ELR (cell line): Measurements from ENCODE around the gene NR0B2.

ENCODE experiments used
- DNase-seq: peaks from one replicate; pipeline ENCODE4 v3.0.0-alpha.2; 2015; ENCODE audit warnings: low read depth

The NR0B2 gene

GRCh38 chr1:26936823-26937222, 23.0 kb upstream of the NR0B2 start:
- no peak for DNase-seq

DNA sequence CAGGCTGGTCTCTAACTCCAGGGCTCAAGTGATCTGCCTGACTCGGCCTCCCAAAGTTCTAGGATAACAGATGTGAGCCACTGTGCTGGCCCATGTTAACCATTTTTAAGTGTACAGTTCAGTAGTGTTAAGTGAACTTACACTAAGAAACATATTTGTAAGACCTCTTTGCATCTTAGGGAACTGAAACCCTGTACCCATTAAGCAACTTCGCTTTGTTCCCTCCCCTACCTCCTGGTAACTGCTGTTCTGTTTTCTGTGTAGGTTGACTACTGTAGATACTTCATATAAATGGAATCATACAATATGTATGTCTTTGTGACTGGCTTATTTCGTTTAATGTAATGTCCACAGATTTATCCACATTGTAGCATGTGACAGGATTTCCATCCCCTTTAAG, 18.8 kb upstream of the NR0B2 start:
- no peak for DNase-seq

DNA sequence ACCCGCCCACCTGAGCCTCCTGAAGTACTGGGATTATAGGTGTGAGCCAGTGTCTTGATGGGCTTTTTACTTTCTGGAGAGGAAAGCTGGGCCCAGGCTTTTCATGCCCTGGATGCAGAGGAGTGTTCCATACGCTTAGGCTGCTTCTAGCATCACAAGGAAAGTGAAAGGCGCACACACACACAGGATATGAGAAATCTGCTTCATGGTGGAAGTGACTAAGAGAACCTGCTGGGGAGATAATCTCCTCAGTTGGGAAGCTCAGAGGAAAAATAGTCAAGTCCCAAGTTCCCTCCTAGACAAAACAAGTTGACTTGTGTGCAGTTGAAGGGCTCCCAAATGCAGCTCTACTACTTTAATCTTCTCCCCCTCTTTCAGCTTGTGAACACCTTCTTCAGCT, 9.9 kb upstream of the NR0B2 start:
- DNase-seq = peak; percentile 89

GRCh38 chr1:26922901-26923300, 9.1 kb upstream of the NR0B2 start:
- DNase-seq = peak; percentile 32

DNA sequence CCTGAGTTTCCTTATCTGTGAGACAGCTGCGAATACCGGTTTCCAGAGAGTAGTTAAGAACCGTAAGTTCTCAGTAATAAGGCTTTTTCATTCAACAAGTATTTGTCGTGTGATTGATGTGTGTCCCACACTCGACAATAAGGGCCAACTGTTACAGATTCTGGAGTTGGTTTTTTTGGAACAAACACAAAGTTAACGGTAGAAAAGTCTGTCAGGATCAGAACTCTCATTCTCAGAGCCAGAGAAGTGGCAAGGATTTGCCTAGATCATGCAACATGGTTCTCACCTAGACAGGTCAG, 8.6 kb upstream of the NR0B2 start:
- DNase-seq = no peak

- DNase-seq = peak; percentile 98
Measured at GRCh38 chr1:26921540-26922430, 8.0 kb upstream of the NR0B2 start, which contains the start of gene NUDC. TSS of gene NUDC (plus strand) at chr1:26921743. CDS start at chr1:26921849, 106 bp downstream.

- no peak for DNase-seq
Measured at GRCh38 chr1:26921126-26921539, 7.4 kb upstream of the NR0B2 start.

DNA sequence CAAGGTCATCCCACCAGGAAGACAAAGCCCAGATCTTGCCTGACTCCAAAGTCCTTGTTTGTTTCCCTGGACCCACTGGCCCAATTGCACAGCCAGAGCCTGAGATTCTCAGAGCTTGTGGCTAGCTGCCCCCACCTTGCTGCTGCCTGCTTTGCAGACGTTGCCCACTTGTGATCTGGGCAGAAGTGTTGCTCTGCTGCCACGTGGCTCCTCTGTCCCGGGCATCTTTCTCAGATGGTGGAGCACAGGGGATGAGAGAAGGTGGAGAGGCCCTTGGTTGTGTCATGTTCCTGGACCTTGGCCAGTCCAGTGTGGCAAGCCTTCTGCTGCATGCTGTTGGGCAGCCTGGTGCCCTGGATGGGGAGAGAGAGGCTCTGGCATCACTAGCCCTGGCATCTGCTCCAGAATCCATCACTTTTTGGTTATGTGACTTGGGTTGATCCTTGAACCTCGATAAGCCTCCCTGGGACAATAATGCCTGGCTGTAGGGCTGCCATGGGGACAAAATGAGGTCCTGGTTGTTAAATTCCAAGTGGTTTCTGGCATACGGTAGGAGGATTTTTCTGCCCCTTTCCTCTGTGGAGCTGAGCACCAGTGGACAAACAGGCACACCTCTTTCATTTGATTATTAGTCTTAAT, 1.5 kb upstream of the NR0B2 start:
- no peak for DNase-seq

GRCh38 chr1:26913389-26913753, 404 bp downstream of the NR0B2 start:
- DNase-seq = no peak

DNA sequence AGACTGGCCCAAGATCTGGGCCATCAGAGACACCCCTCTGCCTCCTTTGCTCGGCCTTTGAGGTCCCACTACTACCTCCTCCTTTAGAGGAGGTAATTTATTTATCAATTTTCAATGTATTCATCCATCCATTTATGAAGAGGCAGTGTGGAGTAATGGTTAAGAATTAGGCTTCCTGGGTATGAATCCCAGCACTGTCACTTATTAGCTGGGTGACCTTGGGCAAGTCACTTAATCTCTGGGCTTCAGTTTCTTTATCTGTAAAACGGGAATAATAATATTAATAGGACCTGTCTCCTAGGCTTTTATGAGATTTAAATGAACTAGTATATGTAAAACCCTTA, 1.7 kb downstream of the NR0B2 start:
- DNase-seq = no peak

DNA sequence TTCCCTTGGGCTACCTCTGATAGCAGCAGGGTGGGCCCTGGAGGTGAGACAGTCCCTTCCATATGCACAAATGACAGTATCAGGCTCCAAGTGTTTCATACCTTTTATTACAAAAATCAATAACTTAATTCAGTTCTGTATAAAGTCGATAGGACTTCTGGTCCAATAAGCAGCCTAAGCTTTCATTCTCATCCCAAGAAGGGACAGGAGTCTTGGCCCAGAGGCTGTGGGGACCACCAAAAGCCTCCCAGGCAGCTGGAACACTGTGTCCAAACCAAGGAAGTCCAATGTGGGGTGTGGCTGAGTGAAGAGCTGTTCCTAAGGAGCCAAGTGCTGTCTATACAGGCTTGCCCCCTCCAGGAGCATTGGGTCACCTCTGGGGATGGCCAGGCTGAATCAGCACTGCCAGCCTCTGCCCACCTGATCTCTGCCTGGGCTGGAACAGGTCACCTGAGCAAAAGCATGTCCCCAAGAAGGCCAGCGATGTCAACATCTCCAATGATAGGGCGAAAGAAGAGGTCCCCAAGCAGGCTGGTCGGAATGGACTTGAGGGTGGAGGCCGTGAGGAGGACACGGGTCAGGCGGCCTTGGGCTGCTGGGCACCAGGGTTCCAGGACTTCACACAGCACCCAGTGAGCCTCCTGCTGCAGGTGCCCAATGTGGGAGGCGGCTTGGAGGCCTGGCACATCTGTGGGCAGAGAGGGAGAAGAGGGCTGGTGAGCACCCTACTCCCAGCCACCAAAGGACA, 2.2 kb downstream of the NR0B2 start:
- no peak for DNase-seq

DNA sequence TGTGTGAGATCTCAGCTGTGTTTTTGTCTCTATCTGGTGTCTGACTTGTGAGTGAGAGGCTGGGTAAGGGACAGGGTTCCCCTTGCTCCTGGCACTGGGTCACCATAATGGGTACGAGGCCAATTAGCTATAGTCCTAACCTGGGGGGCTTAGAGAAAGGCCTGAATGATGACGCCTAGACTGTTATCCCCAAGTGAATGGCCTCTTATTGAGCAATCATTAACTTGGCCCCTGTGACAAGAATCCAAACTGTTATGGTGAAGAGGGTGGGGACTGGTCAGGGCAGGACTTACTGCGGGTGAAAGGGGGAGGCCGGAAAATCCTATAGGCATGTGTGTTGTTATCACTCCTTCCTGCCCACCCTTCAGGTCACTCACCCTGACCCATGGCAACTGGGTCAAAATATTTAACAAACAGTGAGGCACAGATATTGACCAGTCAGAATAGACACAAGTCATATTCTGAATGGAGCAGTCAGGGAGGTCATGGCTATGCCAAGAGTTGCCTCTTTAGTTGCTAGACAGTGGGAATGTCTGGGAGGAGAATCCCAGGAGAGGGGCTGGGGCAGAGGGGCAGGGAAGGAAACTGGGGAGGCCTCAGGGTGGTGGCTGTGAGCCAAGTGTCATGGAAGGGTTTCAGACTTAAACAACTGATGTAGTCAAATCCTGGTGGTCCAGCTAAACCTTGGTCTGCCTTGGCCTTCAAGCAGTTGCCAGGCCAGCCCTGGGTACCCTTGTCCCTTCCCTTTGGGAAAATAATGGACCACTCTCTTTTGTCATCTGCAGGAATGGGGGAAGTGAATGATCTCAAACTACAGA, 3.2 kb downstream of the NR0B2 start:
- no peak for DNase-seq

DNA sequence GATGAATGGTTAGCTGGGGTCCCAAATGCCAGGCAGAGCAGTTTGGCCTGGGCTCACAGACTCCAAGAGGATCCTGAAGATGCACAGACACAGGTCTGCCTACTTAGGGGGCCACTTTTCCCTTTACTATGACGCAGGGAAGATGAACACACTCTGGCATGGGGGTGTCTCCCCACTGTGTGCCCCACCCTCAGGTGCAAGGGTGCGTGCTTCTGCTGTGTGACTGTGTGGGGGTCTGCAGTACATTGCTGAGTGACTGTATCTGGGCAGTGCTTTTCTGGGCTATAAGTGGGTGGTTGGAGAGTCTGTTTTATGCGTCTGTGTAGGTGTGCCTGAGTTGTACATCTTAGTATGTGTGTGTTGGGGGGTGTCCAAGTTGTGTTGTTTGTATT, 3.8 kb downstream of the NR0B2 start:
- no peak for DNase-seq

DNA sequence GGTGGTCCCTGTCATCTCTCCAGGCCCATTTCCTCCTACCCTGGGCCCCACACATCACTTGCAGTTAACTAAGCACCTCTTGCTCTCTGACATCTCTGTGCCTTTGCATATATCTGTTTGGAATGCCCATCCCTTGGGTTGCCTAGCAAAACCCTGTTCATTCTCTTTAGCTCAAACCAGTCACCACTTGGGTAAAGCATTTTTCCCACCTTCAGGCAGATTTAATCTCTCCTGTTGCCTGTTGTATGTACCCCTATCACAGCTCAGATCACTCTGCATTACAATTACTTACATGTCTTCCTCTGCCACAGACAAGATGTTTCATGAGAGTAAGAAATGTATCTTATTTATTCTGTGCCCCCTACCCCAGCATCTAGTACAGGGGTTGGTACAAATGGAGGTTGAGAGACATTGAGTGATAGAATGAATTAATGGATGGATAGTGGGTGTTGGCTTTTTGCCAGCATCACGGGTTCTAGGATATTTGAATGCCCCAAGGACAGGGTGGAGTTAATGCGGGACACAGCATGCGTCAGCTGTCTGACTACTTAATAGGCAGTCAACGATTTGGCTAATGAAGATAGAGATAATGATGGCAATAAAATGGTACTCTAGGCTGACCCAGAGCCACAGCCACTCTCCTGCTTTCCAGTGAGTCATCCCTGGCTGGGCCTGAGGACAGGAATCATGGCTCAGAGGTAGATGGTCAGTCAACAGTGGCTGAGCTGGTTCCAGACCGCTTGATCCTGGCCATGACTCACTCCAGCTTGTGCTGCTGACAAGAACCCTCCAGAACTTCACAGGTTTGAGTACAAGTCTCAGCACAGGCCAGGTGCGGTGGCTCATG, 6.5 kb downstream of the NR0B2 start:
- peak; percentile 97 for DNase-seq

DNA sequence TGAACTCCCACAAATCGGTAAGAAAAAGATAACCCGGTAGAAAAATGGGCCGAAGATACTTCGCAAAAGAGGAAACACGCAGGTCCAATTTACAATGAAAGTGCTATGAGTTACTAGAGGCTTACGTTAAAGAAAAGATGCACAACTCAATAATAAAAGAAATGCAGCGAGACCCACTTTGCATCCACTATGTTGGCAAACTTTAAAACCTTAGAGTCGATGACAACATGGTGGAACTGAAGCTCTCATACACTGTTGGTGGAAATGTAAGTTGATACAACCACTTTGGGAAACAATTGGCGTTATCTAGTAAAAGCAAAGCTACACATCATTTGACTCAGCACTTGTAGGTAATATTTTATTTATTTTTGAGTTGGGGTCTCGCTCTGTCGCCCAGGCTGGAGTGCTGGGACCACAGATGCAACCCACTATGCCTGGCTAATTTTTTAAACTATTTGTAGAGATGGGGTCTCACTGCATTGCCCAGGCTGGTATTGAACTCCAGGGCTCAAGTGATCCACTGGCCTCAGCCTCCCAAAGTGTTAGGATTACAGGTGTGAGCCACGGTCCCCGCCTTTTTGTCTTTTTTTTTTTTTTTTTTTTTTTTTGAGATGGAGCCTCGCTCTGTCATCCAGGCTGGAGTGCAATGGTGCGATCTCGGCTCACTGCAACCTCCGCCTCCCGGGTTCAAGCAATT, 12.8 kb downstream of the NR0B2 start:
- DNase-seq = no peak

DNA sequence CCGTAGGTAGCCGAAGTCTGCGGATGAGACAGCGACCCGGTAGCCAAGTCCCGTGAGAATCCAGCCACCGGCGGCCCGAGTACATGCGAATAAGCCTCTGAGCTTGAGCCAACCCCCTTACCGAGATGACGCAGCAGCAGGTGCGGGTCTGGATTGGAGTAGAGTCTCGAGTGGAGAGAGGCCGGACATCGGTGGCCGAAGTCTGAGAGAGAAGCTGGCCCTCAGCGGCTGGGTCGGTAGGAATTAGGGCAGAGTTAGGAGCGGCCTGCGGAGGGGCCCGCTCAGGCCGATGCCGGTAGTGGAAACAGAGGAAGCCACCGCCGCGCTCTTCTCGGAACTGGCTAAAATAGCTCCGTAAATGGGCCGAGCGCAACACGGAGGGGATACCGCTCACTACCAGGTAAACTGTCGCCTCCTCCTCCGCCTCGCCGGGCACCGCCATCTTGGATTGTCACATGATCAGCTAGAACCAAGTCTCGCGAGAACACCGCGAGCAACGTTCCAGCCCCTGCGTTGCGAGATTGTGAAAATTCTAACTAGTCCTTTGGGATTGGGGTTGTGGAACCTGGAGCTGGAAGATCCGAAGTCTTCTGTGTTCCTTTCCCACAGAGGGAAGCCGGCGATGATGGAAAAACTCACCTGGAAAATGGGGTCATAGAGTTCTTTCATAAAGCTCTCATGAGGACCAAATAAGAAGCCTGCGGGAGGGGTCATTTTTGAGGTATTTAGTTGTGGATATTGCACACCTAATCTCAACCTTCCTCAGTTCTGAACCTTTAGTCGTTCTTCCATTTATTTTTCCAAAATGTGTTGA, 13.6 kb downstream of the NR0B2 start, which contains the start of gene GPATCH3:
TSS of gene GPATCH3 (minus strand) at position 467 of the 814 bp plus-strand sequence. CDS start at position 442, 25 bp downstream.
- DNase-seq = peak; percentile 94

GRCh38 chr1:26897351-26897750, 16.4 kb downstream of the NR0B2 start:
- DNase-seq = no peak

DNA sequence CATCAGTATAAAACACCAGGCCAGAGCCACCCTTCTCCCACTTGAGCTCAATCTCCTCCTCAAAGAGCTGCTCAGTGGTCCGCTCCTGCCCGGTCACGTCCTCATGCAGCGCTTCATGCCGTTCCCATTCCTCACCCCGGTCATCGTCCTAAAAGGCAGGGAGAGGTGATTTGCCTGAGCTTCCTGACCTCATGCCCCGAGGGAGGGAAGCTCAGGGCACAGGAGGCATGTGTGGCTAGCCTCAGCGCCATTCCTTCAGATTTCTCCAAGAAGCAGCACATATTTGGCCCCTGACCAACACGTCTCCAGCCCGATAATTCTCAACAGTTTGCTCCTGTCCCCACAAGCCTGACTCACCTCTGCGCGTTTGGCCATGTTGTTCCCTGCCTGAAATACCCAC, 19.5 kb downstream of the NR0B2 start:
- DNase-seq = no peak

- DNase-seq = no peak
Measured at GRCh38 chr1:26890467-26890796, 23.3 kb downstream of the NR0B2 start.
